GM12864 (cell line): ENCODE measurements around the gene FBXW4.
A peak's percentile ranks its signal among the peaks of the same experiment; 100 is the strongest.

Experiments
- DNase-seq: peaks from one replicate; pipeline ENCODE4 v3.0.0-alpha.2; 2011; ENCODE audit warnings: low read depth
- H3K4me3 ChIP-seq: 2 replicates; pipeline ENCODE4 v1.5.1; 2011; ENCODE audit warnings: mild to moderate bottlenecking, low read depth, low read length, control low read depth
- TF ChIP-seq, protein P1 (sequence below): IDR thresholded peaks from 2 replicates; pipeline ENCODE4 v1.5.1; 2011; ENCODE audit warnings: low read depth, mild to moderate bottlenecking, moderate library complexity, low read length, control low read depth, inconsistent platforms; ENCODE audit errors: missing control alignments

FBXW4 gene

DNA sequence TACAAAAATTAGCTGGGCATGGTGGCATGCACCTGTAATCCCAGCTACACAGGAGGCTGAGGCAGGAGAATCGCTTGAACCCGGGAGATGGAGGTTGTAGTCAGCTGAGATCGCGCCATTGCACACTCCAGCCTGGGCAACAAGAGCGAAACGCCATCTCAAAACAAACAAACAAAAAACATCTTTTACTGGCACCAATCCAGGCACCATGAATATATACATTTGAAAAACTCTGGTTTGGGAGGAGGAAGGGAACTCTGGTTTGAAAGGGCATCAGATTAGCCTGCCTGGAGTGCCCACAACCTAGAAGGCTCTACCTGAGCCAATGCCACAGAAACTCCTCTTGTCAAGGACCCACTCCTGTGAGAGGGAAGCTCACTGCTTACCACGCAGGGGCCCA is 122.8 kb downstream of the FBXW4 start:
- no peak overlapping the region for H3K4me3 ChIP-seq
- DNase-seq = no peak
- TF ChIP-seq, protein P1, sequence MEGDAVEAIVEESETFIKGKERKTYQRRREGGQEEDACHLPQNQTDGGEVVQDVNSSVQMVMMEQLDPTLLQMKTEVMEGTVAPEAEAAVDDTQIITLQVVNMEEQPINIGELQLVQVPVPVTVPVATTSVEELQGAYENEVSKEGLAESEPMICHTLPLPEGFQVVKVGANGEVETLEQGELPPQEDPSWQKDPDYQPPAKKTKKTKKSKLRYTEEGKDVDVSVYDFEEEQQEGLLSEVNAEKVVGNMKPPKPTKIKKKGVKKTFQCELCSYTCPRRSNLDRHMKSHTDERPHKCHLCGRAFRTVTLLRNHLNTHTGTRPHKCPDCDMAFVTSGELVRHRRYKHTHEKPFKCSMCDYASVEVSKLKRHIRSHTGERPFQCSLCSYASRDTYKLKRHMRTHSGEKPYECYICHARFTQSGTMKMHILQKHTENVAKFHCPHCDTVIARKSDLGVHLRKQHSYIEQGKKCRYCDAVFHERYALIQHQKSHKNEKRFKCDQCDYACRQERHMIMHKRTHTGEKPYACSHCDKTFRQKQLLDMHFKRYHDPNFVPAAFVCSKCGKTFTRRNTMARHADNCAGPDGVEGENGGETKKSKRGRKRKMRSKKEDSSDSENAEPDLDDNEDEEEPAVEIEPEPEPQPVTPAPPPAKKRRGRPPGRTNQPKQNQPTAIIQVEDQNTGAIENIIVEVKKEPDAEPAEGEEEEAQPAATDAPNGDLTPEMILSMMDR = no peak

DNA sequence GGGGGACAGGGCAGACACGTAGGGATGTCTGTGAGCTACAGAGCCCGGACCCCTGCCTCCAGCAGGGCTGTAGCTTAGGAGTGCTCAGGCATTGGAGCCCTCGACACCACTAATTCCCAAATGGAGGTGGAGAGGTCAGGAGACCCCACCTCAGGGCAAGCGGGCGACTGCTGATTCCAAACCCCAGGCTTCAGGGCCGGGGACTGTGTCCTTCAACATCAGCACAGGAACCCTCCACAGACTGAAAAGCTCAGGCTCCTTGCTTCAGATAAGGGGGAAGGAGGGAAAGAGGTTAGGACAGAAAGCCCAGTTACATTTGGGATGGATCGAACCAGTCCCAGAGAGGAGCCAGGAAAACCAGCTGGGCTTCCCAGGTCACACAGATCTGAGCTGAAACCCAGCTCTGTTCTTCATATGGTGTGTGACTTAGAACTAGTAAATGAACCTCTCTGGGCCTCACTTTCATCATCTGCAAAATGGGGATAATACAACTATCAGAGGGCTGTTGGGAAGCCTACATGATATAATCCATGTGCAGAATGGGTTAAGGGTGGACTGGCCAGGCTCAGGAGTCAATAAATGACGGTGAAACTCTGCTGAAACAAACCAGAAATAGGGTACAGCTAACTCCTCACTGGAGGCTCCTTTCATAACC is 123.6 kb downstream of the FBXW4 start:
- TF ChIP-seq, protein P1 = no peak
- no peak overlapping the region for H3K4me3 ChIP-seq
- no peak for DNase-seq

DNA sequence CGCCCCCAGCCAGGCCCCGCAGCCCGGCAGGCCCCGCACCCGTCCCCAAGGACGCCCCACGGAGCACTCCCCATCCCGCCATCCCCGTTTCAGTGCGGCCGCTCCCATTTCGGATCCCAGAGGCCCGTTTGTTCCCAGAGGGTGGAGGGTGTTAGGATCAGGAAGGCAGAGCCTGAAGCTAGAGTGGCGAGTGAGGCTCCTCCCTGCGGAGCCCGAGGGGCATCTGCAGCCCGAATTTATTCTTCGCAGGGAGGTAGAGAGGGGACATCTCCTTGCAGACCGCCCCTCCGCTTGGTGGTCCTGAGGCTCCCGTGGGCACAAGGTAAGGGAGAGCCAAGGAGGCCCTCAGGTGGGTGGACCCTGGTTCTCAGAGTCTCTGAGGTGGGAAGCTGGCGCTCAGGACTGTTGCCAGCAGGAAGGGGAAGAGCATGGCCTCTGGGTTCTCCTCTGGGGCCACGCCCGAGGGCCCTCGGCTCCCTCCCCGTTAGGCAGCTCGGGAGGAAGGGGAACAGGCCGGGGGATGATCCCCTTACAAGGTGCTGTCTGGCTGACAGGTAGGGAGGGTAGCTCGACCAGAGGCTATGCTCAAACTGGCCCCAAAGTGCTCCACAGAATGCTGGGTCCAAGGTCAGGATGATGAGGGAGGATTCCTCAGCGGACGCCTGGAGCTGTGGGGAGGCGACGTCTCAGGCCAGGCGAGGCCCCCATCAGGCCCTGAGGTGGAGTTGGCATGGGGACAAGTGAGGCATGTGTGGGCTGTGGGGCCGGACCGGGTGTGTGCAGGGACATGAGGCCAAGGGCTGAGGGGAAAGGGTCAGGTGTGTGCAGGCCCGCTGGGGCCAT is 124.3 kb downstream of the FBXW4 start:
- TF ChIP-seq, protein P1 = no peak
- no peak for DNase-seq

DNA sequence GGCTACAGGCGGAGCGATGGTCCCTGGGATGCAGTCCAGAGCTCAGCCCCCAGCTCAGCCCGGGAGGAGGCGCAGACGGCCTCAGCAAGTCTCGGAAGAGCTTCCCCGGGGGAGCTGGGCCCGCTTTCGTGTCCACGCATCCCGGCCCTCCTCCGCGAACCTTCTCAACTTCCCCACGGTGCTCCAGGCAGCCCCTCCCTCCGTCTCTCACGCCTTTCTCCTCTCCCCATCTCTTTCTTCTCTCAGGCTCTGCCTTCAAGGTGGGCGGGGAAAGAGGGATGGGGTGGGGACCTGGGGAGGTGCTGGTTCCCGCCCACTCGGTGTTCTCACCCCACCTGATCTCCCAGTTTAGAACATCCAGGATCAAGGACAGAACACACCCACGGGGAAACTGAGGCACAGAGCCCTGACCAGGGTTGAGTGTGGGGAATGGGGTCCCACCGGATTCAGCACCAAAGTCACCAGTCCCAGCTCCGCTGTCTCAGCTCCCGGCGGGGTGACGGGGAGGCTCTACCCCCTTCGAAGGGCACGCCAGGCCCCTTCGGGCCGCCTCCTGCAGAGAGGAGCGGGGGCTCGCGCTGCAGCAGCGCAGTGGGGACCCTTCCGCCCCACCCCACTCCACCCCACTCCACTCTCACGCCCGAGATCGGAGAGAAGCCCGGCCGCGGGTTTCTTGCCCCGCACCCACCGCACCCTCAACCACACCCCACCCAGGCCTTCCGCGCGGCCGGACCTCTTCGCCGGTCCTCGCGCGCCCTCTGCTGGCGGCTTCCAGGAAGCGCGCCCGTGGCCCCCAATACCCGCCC is 125.1 kb downstream of the FBXW4 start:
- DNase-seq = no peak
- TF ChIP-seq, protein P1 = peak; percentile 66
- H3K4me3 ChIP-seq = peak overlapping the region; percentile 64

More for the DNA sequence above, 124.3 kb downstream of the FBXW4 start:
- H3K4me3 ChIP-seq = peak overlapping the region; percentile 64

DNA sequence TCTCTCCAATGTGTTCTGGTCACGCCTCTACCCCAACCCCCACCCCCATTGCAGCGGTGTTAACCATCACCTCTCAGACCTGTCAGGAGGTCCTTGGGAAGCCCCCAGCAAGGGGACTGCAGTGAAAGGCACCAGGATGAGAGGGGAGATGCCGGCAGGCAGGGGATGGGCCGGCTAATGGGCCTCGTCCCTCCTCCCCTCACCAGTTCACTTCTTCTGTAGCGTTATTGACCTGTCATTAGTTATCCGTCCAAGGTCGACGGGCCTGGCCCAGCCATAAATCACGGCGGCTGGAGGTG is 125.7 kb downstream of the FBXW4 start:
- TF ChIP-seq, protein P1 = no peak
- no peak overlapping the region for H3K4me3 ChIP-seq
- DNase-seq = no peak

DNA sequence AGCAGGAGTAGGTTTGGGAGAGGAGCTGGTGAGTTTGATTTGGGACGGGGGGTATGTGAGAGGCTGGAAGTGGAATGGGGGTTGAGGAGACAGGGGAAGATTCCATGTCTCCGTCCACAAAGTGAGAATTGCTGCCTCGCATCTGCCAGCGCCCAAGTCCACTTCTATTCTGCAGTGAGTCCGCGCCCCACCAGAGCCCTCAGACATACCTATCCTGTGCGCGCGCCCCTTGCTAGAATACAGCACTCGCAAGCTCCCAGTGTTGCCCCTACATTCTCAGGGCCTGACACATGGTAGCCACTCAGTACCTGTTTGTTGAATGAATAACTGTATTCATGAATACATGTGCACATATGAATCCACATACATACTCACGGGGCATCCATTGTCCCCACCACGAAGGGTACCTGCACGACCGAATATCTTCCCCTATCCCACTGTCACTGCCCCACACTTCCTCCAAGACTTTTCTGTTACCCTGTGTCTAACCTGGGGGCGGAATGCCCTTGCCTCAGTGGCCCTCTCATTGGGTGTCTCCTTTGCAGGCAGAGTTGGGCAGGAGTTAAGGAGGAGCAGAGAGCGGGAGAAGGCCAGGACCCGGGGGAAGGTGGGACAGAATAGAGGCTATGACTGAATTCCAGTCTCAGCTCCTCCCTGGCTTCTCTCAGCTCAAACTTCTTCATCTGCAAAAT is 126.8 kb downstream of the FBXW4 start:
- TF ChIP-seq, protein P1 = no peak
- no peak overlapping the region for H3K4me3 ChIP-seq
- no peak for DNase-seq
